Limb (tissue), 2 donors: ENCODE measurements around the gene CASP4.
"Not testable (repeated sequence)": the region's sequence is repeated elsewhere in the genome, so short reads cannot be mapped to it uniquely, and the experiment has no call there.

Experiments
- DNase-seq, 2 donors: peaks; one replicate each; pipeline ENCODE4 v3.0.0-alpha.2; 2016; ENCODE audit errors: extremely low spot score in 2 of 2

CASP4 gene

GRCh38 chr11:104957280-104957679, 11.1 kb downstream of the CASP4 start:
- no peak for DNase-seq

GRCh38 chr11:104956528-104956927, 11.8 kb downstream of the CASP4 start:
- DNase-seq: no peak

GRCh38 chr11:104946907-104947306, 21.5 kb downstream of the CASP4 start:
- DNase-seq: no peak

GRCh38 chr11:104944076-104944475, 24.3 kb downstream of the CASP4 start:
- no peak for DNase-seq

GRCh38 chr11:104943561-104943960, 24.8 kb downstream of the CASP4 start:
- DNase-seq: no peak

GRCh38 chr11:104934594-104934993, 33.8 kb downstream of the CASP4 start:
- DNase-seq: no peak

GRCh38 chr11:104934073-104934472, 34.3 kb downstream of the CASP4 start:
- not testable (repeated sequence) for DNase-seq

GRCh38 chr11:104928811-104929210, 39.6 kb downstream of the CASP4 start:
- no peak for DNase-seq

- DNase-seq: no peak
These were observed 41.4 kb downstream of the CASP4 start for GRCh38 chr11:104926771-104927611.

- no peak for DNase-seq
These were observed 42.5 kb downstream of the CASP4 start for GRCh38 chr11:104925850-104926249.

GRCh38 chr11:104918113-104918824, 50.1 kb downstream of the CASP4 start:
- peak in 1 of 2 donors; percentile 70 for DNase-seq

GRCh38 chr11:104917271-104918112, 50.9 kb downstream of the CASP4 start:
- DNase-seq: peak in 1 of 2 donors; percentile 22

- DNase-seq: no peak
These were observed 51.9 kb downstream of the CASP4 start for GRCh38 chr11:104916442-104916841.

- DNase-seq: no peak
These were observed 56.3 kb downstream of the CASP4 start for GRCh38 chr11:104912102-104912501.

- DNase-seq: no peak
These were observed 60.2 kb downstream of the CASP4 start for GRCh38 chr11:104908186-104908531.

GRCh38 chr11:104907521-104908185, 60.7 kb downstream of the CASP4 start:
- no peak for DNase-seq

- no peak for DNase-seq
These were observed 63.1 kb downstream of the CASP4 start for GRCh38 chr11:104905271-104905670.

GRCh38 chr11:104899226-104899625, 69.1 kb downstream of the CASP4 start:
- DNase-seq: no peak

- DNase-seq: no peak
These were observed 69.7 kb downstream of the CASP4 start for GRCh38 chr11:104898685-104899013.

- peak in 1 of 2 donors; percentile 27 for DNase-seq
These were observed 70.3 kb downstream of the CASP4 start, which contains the start of gene CASP12 for GRCh38 chr11:104897891-104898684. Gene CASP12 (minus strand): TSS chr11:104898460.

GRCh38 chr11:104895634-104896033, 72.7 kb downstream of the CASP4 start:
- DNase-seq: peak in 1 of 2 donors; percentile 42
